CD4-positive, alpha-beta T cell treated with Interleukin-21 for 1 hour (primary cell): ENCODE measurements around the gene C22orf42.
"Not testable (repeated sequence)": the region's sequence is repeated elsewhere in the genome, so short reads cannot be mapped to it uniquely, and the experiment has no call there.

Experiments
- DNase-seq: peaks from one replicate; pipeline ENCODE4 v3.0.0-alpha.2; 2020

The C22orf42 gene

GRCh38 chr22:32183625-32184024, 24.5 kb upstream of the C22orf42 start:
- DNase-seq, result no peak

- no peak for DNase-seq
These were observed 21.9 kb upstream of the C22orf42 start for GRCh38 chr22:32181043-32181442.

GRCh38 chr22:32177221-32177765, 18.2 kb upstream of the C22orf42 start:
- DNase-seq, result no peak

GRCh38 chr22:32175683-32176644, 16.9 kb upstream of the C22orf42 start:
- DNase-seq, result no peak

- DNase-seq, result no peak
These were observed 16.0 kb upstream of the C22orf42 start for GRCh38 chr22:32175115-32175514.

- no peak for DNase-seq
These were observed 6.6 kb upstream of the C22orf42 start for GRCh38 chr22:32165681-32166080.

GRCh38 chr22:32164075-32164860, 5.2 kb upstream of the C22orf42 start:
- no peak for DNase-seq

- not testable (repeated sequence) for DNase-seq
These were observed 1.3 kb upstream of the C22orf42 start for GRCh38 chr22:32160411-32160810.

GRCh38 chr22:32157632-32158031, 1.5 kb downstream of the C22orf42 start:
- not testable (repeated sequence) for DNase-seq

GRCh38 chr22:32154727-32155126, 4.4 kb downstream of the C22orf42 start:
- not testable (repeated sequence) for DNase-seq

- not testable (repeated sequence) for DNase-seq
These were observed 7.5 kb downstream of the C22orf42 start for GRCh38 chr22:32151641-32152040.

GRCh38 chr22:32150647-32151046, 8.5 kb downstream of the C22orf42 start:
- not testable (repeated sequence) for DNase-seq

- DNase-seq, result not testable (repeated sequence)
These were observed 10.7 kb downstream of the C22orf42 start for GRCh38 chr22:32148372-32148771.

GRCh38 chr22:32147128-32147527, 12.0 kb downstream of the C22orf42 start:
- DNase-seq, result not testable (repeated sequence)

GRCh38 chr22:32144496-32145274, 14.4 kb downstream of the C22orf42 start:
- no peak for DNase-seq

- DNase-seq, result no peak
These were observed 16.5 kb downstream of the C22orf42 start for GRCh38 chr22:32142600-32142999.

- peak; percentile 43 for DNase-seq
These were observed 18.4 kb downstream of the C22orf42 start for GRCh38 chr22:32140688-32141087.

GRCh38 chr22:32138576-32138975, 20.5 kb downstream of the C22orf42 start:
- DNase-seq, result not testable (repeated sequence)

GRCh38 chr22:32137731-32138324, 21.3 kb downstream of the C22orf42 start:
- peak; percentile 88 for DNase-seq

GRCh38 chr22:32136881-32137280, 22.2 kb downstream of the C22orf42 start:
- not testable (repeated sequence) for DNase-seq

- DNase-seq, result not testable (repeated sequence)
These were observed 23.1 kb downstream of the C22orf42 start for GRCh38 chr22:32135958-32136357.

- not testable (repeated sequence) for DNase-seq
These were observed 24.3 kb downstream of the C22orf42 start for GRCh38 chr22:32134796-32135195.
